HG03378 (cell line): ENCODE data around the gene DNAI2.

Experiments
- ATAC-seq: cut with Tn5 transposase; IDR thresholded peaks from one replicate; pipeline ENCODE4 v1.9.1; 2021; ENCODE audit warnings: mild to moderate bottlenecking, moderate library complexity; ENCODE audit not compliant: unreplicated experiment

Gene DNAI2

DNA sequence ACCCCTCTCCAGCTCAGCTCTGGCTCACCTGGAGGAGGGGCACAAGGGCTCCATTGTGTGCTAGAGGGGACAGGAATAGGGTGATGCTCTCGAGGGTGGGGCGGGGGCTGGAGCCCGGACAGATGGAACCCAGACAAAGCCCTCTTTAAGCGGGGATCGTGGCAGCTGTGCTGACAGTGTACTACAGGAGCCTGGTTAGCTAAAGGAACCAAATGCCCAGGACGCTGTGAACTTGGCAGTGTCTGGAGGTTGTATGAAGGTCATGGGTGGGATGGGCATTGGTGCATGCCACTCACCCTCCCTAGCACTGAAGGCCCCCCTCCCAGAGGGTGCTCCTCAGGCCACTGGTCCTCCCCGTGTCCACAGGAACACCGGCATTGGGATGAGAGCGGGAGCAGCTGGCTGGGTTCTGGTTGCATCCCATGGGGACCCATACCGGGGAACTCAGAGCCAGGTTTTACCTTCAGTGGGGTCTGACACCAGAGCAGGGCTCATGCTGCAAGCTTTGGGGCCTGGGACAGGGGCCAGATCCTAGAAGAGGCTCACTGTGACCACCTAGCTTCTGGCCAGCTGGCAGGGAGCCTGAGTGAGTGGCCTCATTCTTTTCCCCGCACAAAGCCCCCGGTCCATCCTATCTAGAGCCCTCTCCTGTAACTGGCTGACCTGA, 63.9 kb downstream of the DNAI2 start:
- no peak for ATAC-seq

DNA sequence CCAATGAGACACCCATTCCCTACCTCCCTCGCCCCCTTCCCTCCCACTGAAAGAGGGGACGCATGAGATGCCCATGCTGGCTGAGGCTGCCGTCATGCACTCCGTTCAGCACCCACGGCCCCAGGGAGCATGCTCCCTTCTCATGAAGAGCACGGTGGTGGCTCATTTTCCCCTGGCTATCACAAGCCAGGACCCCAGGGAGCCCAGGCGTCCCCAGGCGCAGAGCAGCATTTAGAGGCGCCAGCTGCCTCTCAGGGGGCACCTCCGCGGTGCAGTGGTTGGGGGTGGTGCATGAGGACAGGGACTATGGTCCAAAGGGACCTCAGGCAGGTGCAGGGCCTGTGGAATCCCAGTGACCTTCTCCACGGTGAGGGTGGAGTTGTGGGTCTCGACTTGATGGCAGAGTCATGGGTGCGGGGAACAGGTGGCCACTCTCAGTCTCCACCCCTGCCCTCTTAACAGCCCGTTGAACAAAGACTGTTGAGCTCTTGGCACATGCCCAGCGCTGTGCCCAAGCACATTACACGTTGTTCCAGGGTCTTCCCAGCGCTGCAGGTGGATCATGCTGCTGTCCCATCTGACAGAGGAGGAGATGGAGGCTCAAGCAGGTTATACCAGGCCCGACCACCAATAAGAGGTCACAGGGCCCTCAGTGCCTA, 65.6 kb downstream of the DNAI2 start:
- ATAC-seq = no peak

DNA sequence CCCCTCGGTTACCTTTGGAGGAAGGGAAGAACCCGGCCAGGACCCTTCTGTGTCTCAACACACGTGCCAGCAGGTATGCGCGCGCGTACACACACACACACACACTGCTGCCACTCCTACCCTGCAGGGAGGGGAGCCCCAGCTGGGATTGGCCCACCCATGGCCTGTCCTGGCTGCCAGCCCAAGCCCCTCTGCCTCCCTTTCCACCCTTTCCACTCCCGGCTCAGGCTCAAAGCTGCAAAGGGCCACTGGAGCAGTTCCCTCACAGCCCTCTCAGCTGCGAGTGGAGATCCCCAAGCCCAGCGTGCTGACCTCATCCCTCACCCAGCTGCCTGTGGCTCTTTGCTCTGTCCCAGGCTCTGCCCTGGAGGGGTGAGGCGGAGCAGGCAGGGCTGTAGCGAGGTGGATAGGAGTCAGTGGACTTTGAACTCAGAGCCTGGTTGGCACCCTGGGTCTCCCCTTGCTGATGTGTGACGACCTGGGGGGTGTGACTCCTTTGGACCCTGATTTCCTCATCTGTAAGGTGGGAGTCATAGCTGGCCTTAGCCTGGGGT, 66.5 kb downstream of the DNAI2 start:
- ATAC-seq = no peak

DNA sequence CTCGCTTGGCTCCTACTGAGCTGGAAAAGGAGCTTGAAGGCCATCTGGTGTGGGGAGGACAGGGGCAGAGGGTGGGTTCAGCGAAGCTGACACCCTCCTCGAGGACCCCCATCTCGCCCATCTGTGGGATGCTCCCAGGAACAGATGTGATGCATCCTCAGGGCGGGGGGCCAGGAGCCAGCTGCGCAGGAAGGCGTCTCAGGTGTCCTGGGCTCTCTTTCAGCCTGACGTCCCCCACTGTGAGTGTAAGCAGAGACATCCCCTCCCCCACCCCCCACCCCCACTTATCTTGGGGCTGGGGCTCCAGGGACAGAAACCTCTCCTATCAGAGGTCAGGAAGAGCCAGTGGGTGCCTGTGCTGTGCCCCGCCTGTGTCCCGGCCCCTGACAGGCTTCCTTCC, 68.2 kb downstream of the DNAI2 start:
- ATAC-seq = no peak

DNA sequence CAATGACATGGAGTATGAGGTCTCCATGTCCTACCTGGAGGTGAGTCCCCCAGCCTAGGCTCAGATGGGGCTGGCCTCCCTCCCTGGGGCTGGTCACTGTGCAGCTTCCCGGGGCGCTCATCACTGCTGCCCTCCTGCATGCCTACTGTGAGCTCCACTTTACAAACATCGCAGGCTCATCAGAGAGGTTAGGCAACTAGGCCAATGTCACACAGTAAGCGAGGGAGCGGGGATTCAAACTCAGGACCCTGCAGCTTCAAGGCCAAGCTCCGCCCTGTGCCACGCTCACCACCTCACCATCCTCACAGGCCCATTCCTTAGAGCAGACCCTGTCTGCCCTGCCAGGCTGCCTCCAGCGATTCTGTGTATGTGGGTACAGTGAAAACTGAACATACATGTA, 69.1 kb downstream of the DNAI2 start:
- no peak for ATAC-seq

DNA sequence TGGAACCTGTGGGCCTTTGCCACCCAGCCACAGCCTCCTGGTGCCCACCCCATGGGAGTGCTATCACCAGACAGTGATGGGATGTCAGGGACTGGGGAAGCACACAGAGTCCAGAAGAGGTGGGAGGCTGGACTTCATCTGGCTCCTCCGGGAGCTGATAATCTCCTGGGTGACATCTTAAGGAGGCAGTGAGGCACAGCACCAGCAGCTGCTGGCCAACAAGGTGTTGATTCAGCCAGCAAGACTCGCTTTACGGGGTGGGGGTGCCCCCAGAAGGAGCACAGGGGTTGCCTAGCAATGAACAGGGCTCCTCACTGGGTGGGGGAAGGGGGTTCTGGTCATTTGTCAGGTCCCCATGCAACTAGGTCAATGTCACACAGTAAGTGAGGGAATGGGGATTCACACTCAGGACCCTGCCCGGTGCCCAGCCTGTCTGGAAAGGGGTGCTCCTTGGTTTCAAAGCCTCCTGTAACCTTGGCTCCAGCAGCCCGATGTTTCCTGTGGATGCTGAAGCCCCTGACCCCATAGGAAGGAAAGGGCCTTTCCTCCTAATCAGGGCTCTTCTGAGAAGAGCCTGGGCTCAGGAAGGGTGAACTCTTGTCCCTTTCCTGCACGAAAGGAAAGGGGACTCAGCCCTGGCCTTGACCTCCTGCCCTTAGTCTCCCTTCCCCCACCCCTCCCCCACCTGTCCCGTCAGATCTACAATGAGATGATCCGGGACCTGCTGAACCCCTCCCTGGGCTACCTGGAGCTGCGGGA, 69.7 kb downstream of the DNAI2 start:
- no peak for ATAC-seq

DNA sequence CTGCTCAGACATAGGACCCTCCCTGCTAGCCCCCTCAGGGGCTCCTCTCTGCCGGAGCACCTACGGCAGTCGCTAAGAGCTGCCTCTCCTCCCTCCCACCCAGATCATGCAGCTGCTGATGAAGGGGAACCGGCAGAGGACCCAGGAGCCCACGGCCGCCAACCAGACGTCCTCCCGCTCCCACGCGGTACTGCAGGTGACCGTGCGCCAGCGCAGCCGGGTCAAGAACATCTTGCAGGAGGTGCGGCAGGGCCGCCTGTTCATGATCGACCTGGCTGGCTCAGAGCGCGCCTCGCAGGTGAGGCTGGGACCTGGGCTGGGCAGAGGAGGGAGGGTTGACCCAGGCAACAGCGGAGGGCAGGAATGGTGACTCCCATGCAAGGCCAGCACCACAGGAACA, 70.6 kb downstream of the DNAI2 start:
- no peak for ATAC-seq

DNA sequence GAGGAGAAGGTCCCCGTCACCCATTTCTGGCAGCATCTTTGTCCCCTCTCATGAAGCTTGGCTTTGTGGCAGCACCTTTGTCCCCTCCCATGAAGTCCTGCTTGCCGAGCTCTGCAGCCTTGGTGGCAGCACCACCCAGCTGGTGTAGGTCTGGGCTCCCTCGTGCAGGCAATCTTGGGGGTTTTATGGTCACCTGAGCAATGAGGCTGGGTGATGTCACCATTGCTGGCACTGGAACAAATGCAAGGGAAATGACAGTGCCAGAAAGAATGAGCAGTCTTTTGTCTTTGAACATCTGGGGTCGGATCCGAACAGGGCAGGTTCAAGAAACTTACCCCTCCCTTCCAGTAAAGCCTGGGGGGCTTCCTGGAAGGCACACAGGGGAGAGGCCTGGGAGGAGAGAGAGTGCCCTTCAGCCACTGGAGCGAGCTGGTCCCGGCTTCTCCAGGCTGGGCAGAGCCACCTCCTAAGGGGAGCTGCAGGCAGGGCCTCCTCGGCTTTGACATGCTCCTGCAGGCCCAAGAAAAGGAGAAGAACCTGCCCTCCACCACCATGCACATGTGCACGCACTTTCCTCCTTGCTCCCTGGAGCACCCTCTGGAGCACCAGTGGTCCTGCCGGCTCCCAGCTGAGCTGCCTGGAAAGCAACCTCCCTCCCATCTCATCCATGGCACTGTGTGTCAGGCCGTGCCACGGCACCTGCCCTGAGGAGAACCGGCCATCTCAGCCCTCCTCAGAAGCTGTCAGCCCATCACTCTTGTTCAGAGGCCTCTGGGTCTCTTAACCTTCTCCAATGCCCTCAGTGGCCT, 71.6 kb downstream of the DNAI2 start:
- ATAC-seq = no peak

DNA sequence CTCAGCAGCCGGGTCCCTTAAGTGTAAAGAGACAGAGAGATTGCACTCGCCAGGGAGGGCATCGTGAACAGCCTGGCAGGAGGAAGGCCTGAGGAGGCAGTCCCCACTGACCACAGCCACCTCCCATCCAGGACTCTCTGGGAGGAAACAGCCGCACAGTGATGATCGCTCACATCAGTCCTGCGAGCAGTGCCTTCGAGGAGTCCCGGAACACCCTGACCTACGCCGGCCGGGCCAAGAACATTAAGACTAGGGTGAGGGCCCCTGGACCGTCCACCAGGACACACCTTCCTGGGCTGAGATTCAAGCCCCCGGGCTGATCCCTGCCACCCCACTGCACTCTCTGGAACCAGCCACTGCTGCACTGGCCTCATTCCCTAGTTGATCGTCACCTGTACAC, 73.6 kb downstream of the DNAI2 start:
- no peak for ATAC-seq

DNA sequence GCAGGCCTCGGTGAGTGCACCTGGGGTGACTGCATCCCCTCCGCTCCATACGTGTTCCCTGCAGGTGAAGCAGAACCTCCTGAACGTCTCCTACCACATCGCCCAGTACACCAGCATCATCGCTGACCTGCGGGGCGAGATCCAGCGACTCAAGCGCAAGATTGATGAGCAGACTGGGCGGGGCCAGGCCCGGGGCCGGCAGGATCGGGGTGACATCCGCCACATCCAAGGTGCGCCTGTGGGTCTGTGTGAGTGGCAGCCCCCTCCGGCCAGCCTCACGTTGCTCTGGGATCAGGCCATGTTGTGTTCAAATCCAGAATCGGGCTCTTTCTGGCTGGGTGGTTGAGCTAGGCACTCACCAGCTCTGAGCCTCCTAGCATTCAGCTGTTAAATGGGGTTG, 75.1 kb downstream of the DNAI2 start:
- no peak for ATAC-seq

DNA sequence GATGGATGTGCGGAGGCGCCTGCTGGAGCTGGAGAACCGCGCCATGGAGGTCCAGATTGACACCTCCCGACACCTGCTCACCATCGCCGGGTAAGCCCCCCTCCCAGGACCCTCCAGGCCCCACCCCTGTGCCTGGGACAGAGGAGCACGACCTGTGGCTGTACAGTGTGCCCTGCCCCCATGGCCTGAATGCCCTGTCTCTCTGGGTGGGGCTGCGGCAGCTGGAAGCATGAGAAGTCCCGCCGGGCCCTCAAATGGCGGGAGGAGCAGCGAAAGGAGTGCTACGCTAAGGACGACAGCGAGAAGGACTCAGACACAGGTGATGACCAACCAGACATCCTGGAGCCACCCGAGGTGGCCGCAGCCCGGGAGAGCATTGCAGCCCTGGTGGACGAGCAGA, 76.5 kb downstream of the DNAI2 start:
- no peak for ATAC-seq

DNA sequence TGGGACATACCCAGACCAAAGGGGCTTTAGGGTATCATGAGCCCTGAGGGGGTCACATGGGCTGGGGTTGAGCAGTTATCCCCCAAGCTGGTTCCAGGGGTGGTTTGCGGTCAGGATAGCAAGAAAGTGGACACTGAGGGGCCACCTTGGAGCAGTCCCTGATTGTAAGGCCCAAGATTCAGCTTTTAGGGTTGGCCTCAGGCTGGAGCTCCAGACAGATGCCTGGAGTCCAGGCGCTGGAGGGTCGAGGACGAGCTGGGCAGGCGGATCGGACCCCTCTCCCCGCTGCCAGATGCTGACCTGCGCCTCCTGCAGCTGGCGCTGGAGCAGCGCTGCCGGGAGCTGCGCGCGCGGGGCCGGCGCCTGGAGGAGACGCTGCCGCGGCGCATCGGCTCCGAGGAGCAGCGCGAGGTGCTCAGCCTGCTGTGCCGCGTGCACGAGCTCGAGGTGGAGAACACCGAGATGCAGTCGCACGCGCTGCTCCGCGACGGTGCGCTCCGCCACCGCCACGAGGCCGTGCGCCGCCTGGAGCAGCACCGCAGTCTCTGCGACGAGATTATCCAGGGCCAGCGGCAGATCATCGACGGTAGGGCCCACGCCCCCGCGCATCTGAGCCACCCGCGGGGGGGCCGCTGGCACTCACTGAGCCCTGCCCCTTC, 77.6 kb downstream of the DNAI2 start:
- ATAC-seq = no peak

DNA sequence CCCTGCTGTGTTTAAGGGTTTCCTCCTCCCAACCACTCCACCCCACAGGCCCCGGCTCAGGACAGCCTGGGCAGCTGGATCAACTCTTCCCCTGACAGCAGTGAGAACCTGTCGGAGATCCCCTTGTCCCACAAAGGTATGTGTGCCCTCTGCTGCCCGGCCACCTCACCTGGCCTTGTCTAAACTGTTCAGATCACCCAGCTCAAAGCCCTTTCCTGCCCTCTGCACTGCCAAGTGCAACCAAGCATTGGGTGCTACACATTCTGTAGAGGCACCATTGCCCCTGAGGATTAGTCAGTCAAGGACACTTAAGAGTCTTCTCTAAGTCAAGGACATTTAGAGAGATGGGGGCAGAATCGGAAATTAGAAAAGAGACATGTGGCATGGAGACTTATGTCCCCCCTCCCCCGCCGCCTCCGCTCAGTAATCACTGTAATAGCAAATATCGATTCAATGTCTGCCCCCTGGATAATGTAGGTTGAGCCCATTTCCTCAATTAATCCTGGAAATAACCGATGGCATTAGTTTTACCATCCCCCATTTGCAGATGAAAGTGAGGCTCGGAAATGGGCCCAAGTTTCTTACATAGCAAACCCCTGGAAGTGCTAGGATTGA, 79.5 kb downstream of the DNAI2 start:
- ATAC-seq = no peak

DNA sequence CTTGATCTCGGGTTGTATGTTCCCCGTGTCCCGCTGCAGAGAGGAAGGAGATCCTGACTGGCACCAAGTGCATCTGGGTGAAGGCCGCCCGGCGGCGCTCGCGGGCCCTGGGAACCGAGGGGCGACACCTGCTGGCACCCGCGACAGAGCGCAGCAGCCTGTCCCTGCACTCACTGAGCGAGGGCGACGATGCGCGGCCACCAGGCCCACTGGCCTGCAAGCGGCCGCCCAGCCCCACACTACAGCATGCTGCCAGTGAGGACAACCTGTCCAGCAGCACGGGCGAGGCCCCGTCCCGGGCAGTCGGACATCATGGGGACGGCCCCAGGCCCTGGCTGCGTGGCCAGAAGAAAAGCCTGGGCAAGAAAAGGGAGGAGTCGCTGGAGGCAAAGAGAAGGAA, 80.1 kb downstream of the DNAI2 start:
- ATAC-seq = no peak

DNA sequence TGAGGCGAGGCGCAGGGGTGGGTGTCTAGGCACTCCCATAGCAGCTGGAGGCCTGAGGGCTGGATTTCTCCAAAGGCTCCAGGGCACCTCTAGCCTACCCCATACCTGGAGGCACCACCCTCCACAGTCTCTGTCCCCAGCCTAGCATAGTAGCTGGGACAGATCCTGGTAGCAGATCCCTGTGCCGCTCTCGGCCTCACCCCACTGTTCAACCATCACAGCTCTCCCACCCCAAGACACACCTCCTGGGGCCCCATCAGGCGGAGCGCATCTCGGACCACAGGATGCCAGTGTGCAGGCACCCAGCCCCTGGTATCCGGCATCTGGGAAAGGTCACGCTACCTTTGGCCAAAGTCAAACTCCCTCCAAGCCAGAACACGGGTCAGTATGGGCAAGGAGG, 80.5 kb downstream of the DNAI2 start:
- ATAC-seq = no peak

DNA sequence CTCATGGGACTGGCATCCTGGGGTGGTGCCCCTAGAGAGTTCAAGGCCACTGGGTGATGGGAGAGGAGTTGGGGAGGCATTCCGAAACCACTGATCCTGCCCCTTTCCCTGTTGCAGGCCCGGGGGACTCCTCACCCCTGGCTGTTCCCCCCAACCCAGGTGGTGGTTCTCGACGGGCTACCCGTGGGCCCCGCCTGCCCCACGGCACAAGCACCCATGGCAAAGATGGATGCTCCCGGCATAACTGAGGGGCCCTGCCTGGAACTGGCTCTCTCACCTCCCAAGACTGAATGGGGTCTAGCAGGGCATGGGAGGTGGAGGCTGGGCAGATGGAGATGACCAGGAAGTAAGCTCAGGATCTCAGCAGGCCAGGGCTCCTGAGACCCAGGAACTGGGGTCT, 81.0 kb downstream of the DNAI2 start:
- no peak for ATAC-seq

DNA sequence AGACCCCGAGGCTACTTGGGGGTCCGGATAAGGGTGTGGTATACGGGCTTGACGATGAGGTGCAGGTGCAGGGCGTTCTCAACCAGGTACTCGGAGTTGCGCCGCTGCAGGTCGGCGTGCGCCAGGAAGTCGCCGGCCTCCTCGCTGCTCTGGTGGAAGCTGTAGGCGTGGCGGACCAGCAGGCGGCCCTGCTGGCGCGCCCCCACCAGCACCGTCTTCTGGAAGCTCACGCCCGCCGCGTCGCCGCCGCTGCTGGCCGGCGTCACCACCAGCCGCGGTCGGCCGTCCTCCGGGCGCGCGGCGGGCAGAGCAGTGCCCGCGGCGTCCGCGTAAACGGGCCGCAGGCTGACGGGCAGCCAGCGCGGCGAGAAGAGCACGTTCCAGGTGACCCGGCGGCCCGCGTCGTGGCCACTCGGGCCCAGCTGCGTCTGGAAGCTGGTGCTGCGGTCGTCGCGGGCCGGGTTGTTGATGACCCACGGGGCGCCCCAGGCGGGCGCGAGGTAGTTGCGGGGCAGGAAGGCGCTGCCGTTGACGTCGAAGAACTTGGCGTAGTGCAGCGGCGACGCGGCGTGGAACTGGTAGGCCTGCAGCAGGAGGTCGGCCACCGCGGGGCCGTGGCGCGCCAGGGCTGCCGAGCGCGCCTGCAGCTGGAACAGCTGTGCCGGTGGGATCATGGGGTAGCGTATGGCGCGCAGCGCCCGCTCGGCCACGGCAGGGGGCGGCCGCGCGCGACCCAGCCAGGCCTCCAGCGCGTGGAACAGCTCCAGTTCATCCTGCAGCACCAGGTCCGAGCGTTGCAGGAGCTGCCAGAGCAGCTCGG, 82.8 kb downstream of the DNAI2 start:
- ATAC-seq = no peak

DNA sequence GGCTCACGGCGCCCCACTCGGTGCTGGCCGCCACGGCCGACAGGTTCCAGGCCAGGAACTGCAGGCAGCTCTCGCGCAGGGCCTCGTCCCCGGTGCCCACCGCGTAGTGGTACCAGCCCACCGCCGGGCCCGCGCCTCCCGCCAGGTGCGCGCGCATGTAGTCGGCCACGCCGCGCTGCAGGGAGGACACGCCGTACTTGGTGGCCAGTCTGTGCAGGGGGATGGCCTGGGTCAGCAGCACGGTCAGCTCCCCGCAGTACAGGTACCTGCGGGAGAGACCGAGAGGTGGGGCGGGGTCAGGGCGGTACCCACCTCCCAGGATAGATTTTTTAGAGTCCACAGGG, 83.4 kb downstream of the DNAI2 start:
- ATAC-seq = no peak

DNA sequence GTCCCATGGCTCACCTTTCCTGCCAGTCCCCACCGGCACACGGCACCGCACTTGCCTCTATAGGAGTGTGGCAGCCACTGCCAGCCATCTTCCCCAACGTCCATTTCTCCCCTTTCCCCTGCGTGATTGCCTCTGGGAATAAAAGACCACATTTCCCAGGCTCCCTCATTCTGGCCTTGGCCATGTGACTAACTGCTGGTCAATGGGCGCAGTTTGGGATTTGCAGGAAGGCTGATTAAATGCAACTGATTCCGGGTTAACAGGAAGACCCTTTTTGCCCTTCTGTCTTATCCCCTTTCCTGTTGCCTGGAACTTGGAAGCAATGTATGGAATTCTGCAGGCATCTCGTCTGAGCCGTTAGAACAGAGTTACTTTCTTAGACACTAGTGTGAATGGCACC, 84.7 kb downstream of the DNAI2 start:
- ATAC-seq = no peak
